ENCODE results near the gene LAMTOR3. TPM values are rescaled to one million over a fixed set of nuclear protein-coding genes. Genes with fewer than 3 reads are reported as not detected.

LAMTOR3 gene
- total and polyA plus RNA-seq, 10 of the 15 experiments (the other 5 are each of a cell fraction or from before 2014, with no cell fraction given) = 30.1 to 120 (median 65.5) TPM

- Histone ChIP-seq H3K9me3 (replicated peaks; ENCODE audit: control insufficient read depth, insufficient read depth, low read length) (no peaks in the 10 kb centered on the region), H3K9ac (ENCODE audit: control insufficient read depth, insufficient read depth, low read length) (no peak overlapping the region), H3K36me3 (ENCODE audit: control insufficient read depth in 2 of 2, insufficient read depth in 2 of 2, low read length in 1 of 2) (peaks cover 13 to 26% of the 10 kb centered on the region in 2 experiments), H3K4me3 (no peak overlapping the region), H3K27ac (ENCODE audit: control insufficient read depth, insufficient read depth) (no peak overlapping the region), H3K27me3 (replicated peaks in 1 of 2; ENCODE audit: control insufficient read depth in 2 of 2, insufficient read depth in 2 of 2, low read length in 1 of 2) (no peaks in the 10 kb centered on the region), H3K4me2 (ENCODE audit: control insufficient read depth, insufficient read depth) (no peak overlapping the region), H4K20me1 (ENCODE audit: control insufficient read depth, insufficient read depth) (no peaks in the 10 kb centered on the region), H3K4me1 (ENCODE audit: control insufficient read depth, insufficient read depth, low read length) (no peaks in the 10 kb centered on the region), H3K79me2 (ENCODE audit: control insufficient read depth, insufficient read depth, low read length) (peaks cover 26% of the 10 kb centered on the region), H2AFZ (ENCODE audit: control insufficient read depth, low read depth, low read length) (no peak overlapping the region)
- DNase-seq (ENCODE audit: low read depth, low spot score) = no peak
- in situ Hi-C loops (cut with MboI) = loop anchor here (25.0 kb wide), 1 partner anchor 1178 kb away; no protein-coding TSS in a partner anchor
- intact Hi-C loops (cut with micrococcal nuclease; ENCODE audit: unreplicated experiment) = no loop called here
- CTCF ChIA-PET = interaction anchor here (0.9 to 1.2 kb wide), 2 partner anchors 15 to 261 kb away, joined by 3 read pairs; no protein-coding TSS in a partner anchor
- no peak for FAIRE-seq
- RAD21 ChIA-PET (ENCODE audit: unreplicated experiment) = no interaction called here
- 97% methylated on average over 7 of the region's 7 CpGs for WGBS (ENCODE audit: insufficient coverage, insufficient replicate concordance, low lambda C conversion rate, missing lambda C conversion rate)
- no TSS peak for BruUV-seq (replicated peaks)
- SMC1A ChIA-PET (ENCODE audit: uncharacterized antibody, unreplicated experiment) = interaction anchor here (1.2 to 3.5 kb wide), 4 partner anchors 9 to 15 kb away, joined by 6 to 23 read pairs (median 10); no protein-coding TSS in a partner anchor
- POLR2A ChIA-PET = no interaction called here
- TF ChIP-seq TCF12 (IDR thresholded peaks at IDR 0.05; ENCODE audit: low read depth, low read length) = no peak
- no peak for TF ChIP-seq HDAC2 (IDR thresholded peaks at IDR 0.05)
- no peak for TF ChIP-seq TAF1 (IDR thresholded peaks at IDR 0.05; ENCODE audit: borderline replicate concordance, low read depth, low read length)
- no peak for TF ChIP-seq CREB1 (IDR thresholded peaks at IDR 0.05; ENCODE audit: low read depth)
- TF ChIP-seq BMI1 (IDR thresholded peaks at IDR 0.05; ENCODE audit: borderline replicate concordance) = no peak
- TF ChIP-seq IKZF2 (IDR thresholded peaks at IDR 0.05) = no peak
- TF ChIP-seq CBX5 (IDR thresholded peaks at IDR 0.05; ENCODE audit: low read depth) = no peak
- no peak for TF ChIP-seq BCL3 (IDR thresholded peaks at IDR 0.05; ENCODE audit: borderline replicate concordance, insufficient read depth, low read depth, low read length, poor library complexity, severe bottlenecking)
- TF ChIP-seq POLR2AphosphoS5 (IDR thresholded peaks at IDR 0.05; ENCODE audit: low read length) = no peak
- TF ChIP-seq SP1 (IDR thresholded peaks at IDR 0.05; ENCODE audit: low read depth, low read length) = no peak
- no peak for TF ChIP-seq ATF2 (IDR thresholded peaks at IDR 0.05; ENCODE audit: low read length)
- no peak for TF ChIP-seq SPI1 (IDR thresholded peaks at IDR 0.05; ENCODE audit: borderline replicate concordance, insufficient read depth, low read depth, low read length)
- no peak for ATAC-seq
Measured at GRCh38 chr4:99834569-99834968, 59.7 kb downstream of the LAMTOR3 start.

Measured in GM12878 (cell line).